ENCODE measurements around the gene SNX2.

SNX2 gene

GRCh38 chr5:122741681-122742080 is 33.2 kb upstream of the SNX2 start:
- TF ChIP-seq, protein P1, sequence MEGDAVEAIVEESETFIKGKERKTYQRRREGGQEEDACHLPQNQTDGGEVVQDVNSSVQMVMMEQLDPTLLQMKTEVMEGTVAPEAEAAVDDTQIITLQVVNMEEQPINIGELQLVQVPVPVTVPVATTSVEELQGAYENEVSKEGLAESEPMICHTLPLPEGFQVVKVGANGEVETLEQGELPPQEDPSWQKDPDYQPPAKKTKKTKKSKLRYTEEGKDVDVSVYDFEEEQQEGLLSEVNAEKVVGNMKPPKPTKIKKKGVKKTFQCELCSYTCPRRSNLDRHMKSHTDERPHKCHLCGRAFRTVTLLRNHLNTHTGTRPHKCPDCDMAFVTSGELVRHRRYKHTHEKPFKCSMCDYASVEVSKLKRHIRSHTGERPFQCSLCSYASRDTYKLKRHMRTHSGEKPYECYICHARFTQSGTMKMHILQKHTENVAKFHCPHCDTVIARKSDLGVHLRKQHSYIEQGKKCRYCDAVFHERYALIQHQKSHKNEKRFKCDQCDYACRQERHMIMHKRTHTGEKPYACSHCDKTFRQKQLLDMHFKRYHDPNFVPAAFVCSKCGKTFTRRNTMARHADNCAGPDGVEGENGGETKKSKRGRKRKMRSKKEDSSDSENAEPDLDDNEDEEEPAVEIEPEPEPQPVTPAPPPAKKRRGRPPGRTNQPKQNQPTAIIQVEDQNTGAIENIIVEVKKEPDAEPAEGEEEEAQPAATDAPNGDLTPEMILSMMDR (IDR thresholded peaks at IDR 0.05; ENCODE audit: insufficient read depth, low read length, missing control alignments): no peak
- ChIA-PET CTCF (interaction anchor here (1.0 to 1.5 kb wide), 2 partner anchors 9 to 37 kb away, joined by 3 to 5 read pairs; no protein-coding TSS in a partner anchor), POLR2A (no interaction called here)
- H3K4me3 ChIP-seq (ENCODE audit: low read depth, low read length): no peak overlapping the region
- no peak for DNase-seq (ENCODE audit: low read depth, low spot score)

GRCh38 chr5:122743261-122743660 is 31.6 kb upstream of the SNX2 start:
- TF ChIP-seq, protein P1 (IDR thresholded peaks at IDR 0.05; ENCODE audit: insufficient read depth, low read length, missing control alignments): no peak

GRCh38 chr5:122745597-122745996 is 29.3 kb upstream of the SNX2 start:
- TF ChIP-seq, protein P1 (IDR thresholded peaks at IDR 0.05; ENCODE audit: insufficient read depth, low read length, missing control alignments): no peak
- ChIA-PET POLR2A (no interaction called here), CTCF (no interaction called here)
- no peak for DNase-seq (ENCODE audit: low read depth, low spot score)
- H3K4me3 ChIP-seq (ENCODE audit: low read depth, low read length): no peak overlapping the region

More at GRCh38 chr5:122743261-122743660, 31.6 kb upstream of the SNX2 start:
- H3K4me3 ChIP-seq (ENCODE audit: low read depth, low read length): no peak overlapping the region
- ChIA-PET CTCF (no interaction called here), POLR2A (no interaction called here)
- DNase-seq (ENCODE audit: low read depth, low spot score): no peak

DNA sequence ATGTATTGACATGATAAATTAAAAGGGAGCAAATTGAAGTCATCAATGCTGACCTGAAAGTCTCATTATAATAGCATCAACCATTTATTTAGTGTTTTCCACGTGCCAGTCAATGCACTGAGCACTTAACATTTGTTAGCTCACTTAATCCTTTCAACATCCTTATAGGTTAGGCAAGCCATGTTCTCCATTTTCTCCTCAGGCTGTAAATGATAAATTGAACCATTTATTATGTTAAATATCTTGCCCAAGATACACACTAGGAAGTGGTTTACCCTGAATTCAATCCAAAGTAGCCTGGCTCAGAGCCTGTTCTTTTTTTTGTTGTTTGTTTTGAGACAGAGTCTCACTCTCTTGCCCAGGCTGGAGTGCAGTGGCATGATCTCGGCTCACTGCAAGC is 25.0 kb upstream of the SNX2 start:
- no peak for DNase-seq (ENCODE audit: low read depth, low spot score)
- TF ChIP-seq, protein P1 (IDR thresholded peaks at IDR 0.05; ENCODE audit: insufficient read depth, low read length, missing control alignments): no peak
- ChIA-PET CTCF (no interaction called here), POLR2A (no interaction called here)
- H3K4me3 ChIP-seq (ENCODE audit: low read depth, low read length): no peak overlapping the region

DNA sequence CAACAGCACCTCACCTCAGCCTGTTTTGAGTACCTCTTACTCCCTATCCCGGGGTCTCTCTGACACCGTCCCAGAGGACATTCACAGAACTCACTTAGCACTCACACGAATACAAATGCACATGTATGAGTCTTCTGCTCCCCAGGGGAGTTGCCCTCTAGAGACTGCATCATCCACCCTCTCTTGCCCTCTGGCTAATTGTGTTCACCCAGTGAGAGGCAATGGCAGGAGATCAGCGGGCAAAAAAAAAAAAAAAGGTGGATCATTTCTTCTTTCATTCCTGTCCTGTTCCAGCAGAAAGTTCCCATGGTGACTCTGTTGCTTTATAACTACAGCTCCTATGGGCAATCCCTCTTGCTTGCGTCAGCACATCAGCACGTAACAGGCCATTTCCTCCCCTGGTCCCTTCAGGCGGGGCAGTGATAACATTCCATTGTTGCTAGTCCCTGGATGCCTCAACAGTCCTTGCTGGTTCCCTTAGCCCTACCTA is 23.5 kb upstream of the SNX2 start:
- no peak overlapping the region for H3K4me3 ChIP-seq (ENCODE audit: low read depth, low read length)
- DNase-seq (ENCODE audit: low read depth, low spot score): no peak
- CTCF ChIA-PET: interaction anchor here (1.1 to 1.3 kb wide), 2 partner anchors 10 to 322 kb away, joined by 3 read pairs; no protein-coding TSS in a partner anchor
- POLR2A ChIA-PET: no interaction called here
- TF ChIP-seq, protein P1 (IDR thresholded peaks at IDR 0.05; ENCODE audit: insufficient read depth, low read length, missing control alignments): no peak

DNA sequence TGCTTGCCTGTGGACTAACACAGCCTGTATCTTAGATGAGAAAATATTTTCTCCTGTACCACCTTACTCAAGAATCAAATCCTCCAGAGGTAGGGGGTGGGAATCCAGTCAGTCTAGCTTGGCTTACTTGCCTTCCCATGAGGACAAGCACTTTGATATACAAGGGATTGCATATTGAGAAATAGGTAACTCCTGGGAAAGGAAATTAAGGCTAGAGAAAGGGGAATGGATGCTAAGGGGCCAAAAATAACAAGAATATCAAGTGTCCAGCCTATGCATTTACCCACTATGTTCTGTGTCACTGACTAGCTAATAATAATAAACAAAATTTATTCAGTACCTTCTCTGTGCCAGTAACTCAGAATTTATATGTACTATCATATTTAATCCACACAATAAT is 21.4 kb upstream of the SNX2 start:
- ChIA-PET POLR2A (no interaction called here), CTCF (interaction anchor here (1.2 to 1.3 kb wide), 2 partner anchors 12 to 49 kb away, joined by 3 read pairs; no protein-coding TSS in a partner anchor)
- no peak for DNase-seq (ENCODE audit: low read depth, low spot score)
- TF ChIP-seq, protein P1 (IDR thresholded peaks at IDR 0.05; ENCODE audit: insufficient read depth, low read length, missing control alignments): no peak
- no peak overlapping the region for H3K4me3 ChIP-seq (ENCODE audit: low read depth, low read length)

All from AG04449 (cell line).